Activated naive CD8-positive, alpha-beta T cell (primary cell): Measurements from ENCODE around the gene HAVCR2.
A peak's percentile ranks its signal among the peaks of the same experiment; 100 is the strongest.

Experiments
- H3K27ac Mint-ChIP-seq: one replicate; pipeline ENCODE4 v1.8.0; 2021; ENCODE audit warnings: mixed read lengths
- H3K27me3 Mint-ChIP-seq: one replicate; pipeline ENCODE4 v1.8.0; 2021; ENCODE audit warnings: mixed read lengths
- H3K36me3 Mint-ChIP-seq: one replicate; pipeline ENCODE4 v1.8.0; 2021; ENCODE audit warnings: mixed read lengths
- H3K4me1 Mint-ChIP-seq: one replicate; pipeline ENCODE4 v1.8.0; 2021; ENCODE audit warnings: low read depth, mixed read lengths
- H3K4me3 Mint-ChIP-seq: one replicate; pipeline ENCODE4 v1.8.0; 2021; ENCODE audit warnings: mild to moderate bottlenecking, mixed read lengths
- H3K9me3 Mint-ChIP-seq: one replicate; pipeline ENCODE4 v1.8.0; 2021; ENCODE audit warnings: low read depth, mixed read lengths

HAVCR2 gene

DNA sequence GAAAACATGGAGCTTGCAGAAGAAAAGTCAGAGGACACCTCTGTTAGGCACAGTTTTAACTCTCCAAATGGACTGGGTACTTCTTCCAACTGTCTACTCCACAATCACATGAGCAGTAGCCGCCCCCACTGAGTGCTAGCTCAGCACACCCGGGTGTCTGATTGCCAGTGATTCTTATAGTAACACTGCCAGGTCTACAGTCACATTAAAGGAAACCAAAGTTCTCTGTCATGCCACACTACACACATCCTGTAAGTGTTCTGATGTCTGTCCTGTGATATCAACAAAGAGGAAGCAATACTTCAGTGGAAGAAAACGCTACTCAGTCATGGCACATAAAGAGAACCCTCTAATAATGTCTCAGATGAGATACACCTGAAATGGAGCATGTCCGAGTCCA lies at the start of gene HAVCR2:
Gene HAVCR2 (minus strand): TSS at position 69 of the 400 bp plus-strand sequence. CDS start 61 bp downstream, at position 8.
- Mint-ChIP-seq H3K4me3 (peak within 1 kb of the TSS; percentile 79), H3K9me3 (no peaks in the 10 kb centered on the region), H3K27me3 (no peaks in the 10 kb centered on the region), H3K36me3 (peaks cover 2% of the 10 kb centered on the region), H3K4me1 (peaks cover 50% of the 10 kb centered on the region), H3K27ac (peak within 1 kb of the TSS; percentile 93)

DNA sequence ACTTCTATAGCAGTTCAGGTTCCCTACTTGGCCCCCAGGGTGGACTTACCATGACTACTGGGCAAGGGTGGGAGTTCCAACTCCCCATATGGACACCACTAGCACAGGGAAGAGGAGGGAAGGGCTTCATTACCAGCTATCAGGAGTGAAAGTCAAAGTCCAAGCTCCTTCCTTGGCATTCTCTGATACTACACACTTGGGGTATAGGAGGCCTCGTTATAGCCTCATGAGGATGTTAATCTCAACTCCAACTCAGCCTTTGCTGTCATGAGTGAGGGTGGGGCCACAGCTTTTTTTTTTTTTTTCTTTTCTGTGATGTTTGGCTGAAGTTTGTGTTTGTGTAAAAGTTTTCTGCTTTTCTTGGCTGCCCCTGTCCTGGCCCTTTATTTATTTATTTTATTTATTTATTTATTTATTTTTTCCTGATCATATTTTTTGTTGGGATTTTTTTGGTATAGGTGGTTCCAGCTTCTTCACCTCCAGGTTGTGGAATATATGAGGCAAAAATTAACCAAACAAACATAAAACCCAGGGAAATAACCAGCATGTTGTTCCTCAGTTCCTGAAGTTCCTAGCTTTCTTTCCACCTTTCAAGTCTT lies 48.5 kb upstream of the HAVCR2 start:
- peak overlapping the region; percentile 87 for H3K27ac Mint-ChIP-seq
- H3K27me3 Mint-ChIP-seq: no peaks in the 10 kb centered on the region
- H3K9me3 Mint-ChIP-seq: peaks cover 4% of the 10 kb centered on the region
- no peak overlapping the region for H3K4me3 Mint-ChIP-seq
- peaks cover 76% of the 10 kb centered on the region for H3K4me1 Mint-ChIP-seq
- peaks cover 3% of the 10 kb centered on the region for H3K36me3 Mint-ChIP-seq

DNA sequence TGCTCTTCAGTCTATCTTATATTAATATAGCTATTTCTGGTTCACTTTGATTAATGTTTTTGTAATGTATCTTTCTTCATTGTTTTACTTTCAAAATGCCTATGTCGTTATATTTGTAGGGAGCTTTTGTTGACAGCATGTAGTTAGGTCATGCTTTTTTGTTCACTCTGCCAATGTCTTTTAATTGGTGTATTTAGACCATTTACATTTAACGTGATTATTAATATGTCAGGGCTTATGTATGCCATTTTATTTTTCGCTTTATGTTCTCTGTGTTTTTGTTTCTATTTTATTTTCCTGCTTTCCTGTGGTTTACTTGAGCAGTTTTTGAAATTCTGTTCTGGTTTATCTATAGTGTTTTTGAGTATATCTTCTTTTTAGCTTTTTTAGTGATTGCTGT lies 46.5 kb upstream of the HAVCR2 start:
- peak overlapping the region; percentile 86 for H3K27ac Mint-ChIP-seq
- peaks cover 84% of the 10 kb centered on the region for H3K4me1 Mint-ChIP-seq
- H3K9me3 Mint-ChIP-seq: peaks cover 4% of the 10 kb centered on the region
- H3K27me3 Mint-ChIP-seq: no peaks in the 10 kb centered on the region
- H3K36me3 Mint-ChIP-seq: peaks cover 3% of the 10 kb centered on the region
- H3K4me3 Mint-ChIP-seq: peak overlapping the region; percentile 80

DNA sequence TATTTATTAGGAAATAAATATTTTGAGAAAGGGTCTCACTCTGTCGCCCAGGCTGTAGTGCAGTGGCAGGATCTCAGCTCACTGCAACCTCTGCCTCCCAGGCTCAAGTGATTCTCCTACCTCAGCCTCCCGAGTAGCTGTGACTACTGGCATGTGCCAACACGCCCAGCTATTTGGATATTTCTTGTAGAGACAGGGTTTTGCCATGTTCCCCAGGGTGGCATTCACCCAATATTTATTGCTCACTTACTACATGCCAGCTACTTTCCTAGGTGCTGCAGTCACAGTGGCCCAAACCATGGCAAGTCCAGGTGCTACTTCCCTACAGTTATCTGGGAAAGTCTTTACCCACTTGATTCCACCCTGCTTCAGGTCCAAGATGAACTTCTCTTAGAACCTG lies 42.2 kb upstream of the HAVCR2 start:
- Mint-ChIP-seq H3K4me1 (peaks cover 71% of the 10 kb centered on the region), H3K27ac (peak overlapping the region; percentile 97), H3K36me3 (no peaks in the 10 kb centered on the region)

DNA sequence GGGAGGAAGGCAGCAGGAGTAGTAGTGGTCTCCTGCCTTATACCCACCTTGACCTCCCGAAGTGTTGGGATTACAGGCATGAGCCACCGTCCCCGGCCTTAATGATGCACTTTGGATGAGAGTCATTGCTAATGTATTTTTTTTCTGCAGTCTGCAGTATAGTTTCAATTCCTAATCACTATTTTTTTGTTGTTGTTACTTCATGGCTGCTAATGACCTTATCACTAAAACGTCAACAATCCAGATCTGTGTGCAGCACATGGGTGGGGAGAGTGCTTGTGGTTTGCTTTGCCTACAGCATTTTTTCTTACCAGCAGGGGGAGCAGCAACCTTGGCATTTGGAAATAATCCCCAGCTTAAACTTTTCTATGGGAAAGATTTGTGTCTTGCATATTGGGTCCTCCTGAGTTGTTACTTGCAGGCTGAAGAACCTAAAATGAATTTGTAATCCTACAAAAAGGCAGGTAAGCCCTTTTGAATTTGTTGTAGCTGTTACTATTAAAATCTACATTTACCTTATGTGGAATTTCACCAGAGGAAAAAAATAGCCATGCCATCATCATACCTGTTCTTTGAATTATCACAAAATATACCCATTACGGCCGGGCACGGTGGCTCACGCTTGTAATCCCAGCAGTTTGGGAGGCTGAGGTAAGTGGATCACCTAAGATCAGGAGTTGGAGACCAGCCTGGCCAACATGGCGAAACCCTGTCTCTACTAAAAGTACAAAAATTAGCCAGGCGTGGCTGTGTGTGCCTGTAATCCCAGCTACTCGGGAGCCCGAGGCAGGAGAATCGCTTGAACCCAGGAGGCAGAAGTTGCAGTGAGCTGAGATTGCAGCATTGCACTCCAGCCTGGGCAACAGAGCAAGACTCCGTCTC lies 40.1 kb upstream of the HAVCR2 start:
- H3K27ac Mint-ChIP-seq: peak overlapping the region; percentile 89
- H3K4me3 Mint-ChIP-seq: peak overlapping the region; percentile 33
- peaks cover 59% of the 10 kb centered on the region for H3K4me1 Mint-ChIP-seq
- no peaks in the 10 kb centered on the region for H3K27me3 Mint-ChIP-seq
- H3K9me3 Mint-ChIP-seq: no peaks in the 10 kb centered on the region
- H3K36me3 Mint-ChIP-seq: no peaks in the 10 kb centered on the region

More for the DNA sequence above, 42.2 kb upstream of the HAVCR2 start:
- Mint-ChIP-seq H3K9me3 (no peaks in the 10 kb centered on the region), H3K27me3 (no peaks in the 10 kb centered on the region), H3K4me3 (peak overlapping the region; percentile 43)

DNA sequence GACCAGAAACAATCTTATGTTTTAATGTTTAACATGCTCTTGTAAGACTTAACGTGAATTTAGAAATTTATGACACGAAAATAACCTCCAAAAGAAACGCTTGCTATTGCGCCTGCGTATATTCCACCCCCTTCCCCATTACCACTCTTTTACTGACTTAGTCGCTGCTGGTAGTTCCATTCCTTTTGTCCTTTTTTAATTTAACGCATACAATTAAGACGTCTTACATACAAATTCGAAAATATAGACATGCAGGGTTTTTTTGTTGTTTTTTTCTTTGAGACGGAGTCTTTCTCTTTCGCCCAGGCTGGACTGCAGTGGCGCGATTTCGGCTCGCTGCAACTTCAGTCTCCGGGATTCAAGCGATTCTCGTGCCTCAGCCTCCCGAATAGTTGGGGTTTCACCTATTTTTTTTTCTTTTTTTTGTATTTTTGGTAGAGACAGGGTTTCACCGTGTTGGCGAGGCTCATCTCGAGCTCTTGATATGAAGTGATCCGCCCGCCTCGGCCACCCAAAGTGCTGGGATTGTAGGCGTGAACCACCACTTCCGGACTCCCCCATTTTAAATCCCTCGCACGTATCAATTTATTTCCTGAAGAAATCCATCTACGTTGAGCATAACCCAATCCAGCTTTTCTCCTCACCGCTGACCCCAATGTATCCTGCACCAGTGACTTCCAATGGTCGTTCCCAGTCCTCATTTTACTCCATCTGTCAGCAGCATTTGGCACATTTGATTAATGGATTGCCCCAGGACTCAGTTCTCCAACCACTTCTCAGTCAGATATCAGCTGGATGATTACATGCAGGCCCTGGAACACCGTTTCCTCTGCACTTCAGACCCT lies 34.5 kb upstream of the HAVCR2 start:
- no peaks in the 10 kb centered on the region for H3K9me3 Mint-ChIP-seq
- peaks cover 52% of the 10 kb centered on the region for H3K4me1 Mint-ChIP-seq
- peak overlapping the region; percentile 97 for H3K27ac Mint-ChIP-seq
- H3K36me3 Mint-ChIP-seq: peaks cover 16% of the 10 kb centered on the region
- peak overlapping the region; percentile 94 for H3K4me3 Mint-ChIP-seq
- no peaks in the 10 kb centered on the region for H3K27me3 Mint-ChIP-seq

DNA sequence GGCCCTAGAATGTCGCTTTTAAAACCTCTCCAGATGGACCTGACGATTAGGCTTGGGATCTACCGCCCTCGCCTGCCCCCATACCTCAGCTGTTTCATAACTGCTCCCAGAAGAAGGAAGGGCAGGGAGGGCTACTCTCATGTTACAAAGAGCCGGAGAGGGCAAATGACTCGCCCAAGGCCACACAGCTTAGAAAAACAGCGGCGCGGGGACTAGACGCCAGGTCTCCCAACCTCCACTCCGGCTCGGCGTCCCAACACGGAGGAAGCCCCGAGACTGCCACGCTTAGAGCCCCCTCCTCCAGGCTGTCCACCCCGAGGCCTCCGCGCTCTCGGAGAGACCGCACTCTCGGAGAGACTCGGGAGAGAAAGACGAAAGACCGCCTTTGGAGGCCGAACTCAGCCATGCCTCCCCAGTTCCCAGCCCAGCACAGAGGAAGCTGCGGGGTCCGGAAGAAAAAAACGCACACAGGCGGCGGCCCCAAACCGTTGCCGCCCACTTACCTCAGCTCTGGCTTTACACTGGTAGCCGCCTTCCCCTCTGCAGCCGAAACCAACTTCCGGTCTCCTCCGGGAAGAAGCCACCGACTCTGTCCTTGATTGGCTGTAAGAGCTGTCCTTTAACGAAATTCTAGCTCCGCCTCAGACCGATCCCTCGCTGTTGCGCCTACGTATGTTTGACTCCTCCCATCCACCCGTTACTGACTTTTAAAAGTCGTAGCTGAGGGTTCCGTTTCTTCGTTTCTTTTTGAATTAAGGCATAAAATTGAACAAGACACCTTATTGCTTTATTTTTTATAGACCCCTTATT lies 33.7 kb upstream of the HAVCR2 start, which contains the start of gene MED7:
Gene MED7 (minus strand): TSS at position 549 of the 810 bp plus-strand sequence. CDS start 3,434 bp downstream, outside the sequence.
- H3K27ac Mint-ChIP-seq: peak within 1 kb of the TSS; percentile 97
- H3K36me3 Mint-ChIP-seq: peaks cover 19% of the 10 kb centered on the region
- H3K9me3 Mint-ChIP-seq: no peaks in the 10 kb centered on the region
- peak within 1 kb of the TSS; percentile 94 for H3K4me3 Mint-ChIP-seq
- peaks cover 48% of the 10 kb centered on the region for H3K4me1 Mint-ChIP-seq
- no peaks in the 10 kb centered on the region for H3K27me3 Mint-ChIP-seq

DNA sequence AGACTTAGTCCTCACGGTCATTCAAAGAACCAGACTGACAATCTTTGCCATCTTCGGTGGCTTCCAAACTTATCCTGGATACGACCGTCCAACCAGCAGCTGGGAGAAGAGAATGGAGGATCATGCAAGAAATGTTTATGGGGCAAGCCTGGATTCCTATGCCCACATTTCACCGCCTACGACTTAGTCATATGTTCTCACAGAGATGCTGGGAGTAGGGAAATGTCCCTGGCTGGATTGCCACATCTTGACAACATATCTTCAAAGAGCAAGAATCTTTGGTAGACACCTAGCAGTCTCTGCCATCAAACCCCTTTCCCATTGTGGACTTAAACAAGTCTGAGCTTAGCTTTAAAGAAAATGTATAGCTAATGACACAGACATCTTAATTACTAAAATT lies 28.8 kb upstream of the HAVCR2 start:
- peaks cover 52% of the 10 kb centered on the region for H3K4me1 Mint-ChIP-seq
- H3K27ac Mint-ChIP-seq: no peak overlapping the region
- H3K9me3 Mint-ChIP-seq: no peaks in the 10 kb centered on the region
- H3K4me3 Mint-ChIP-seq: no peak overlapping the region
- peaks cover 21% of the 10 kb centered on the region for H3K36me3 Mint-ChIP-seq
- H3K27me3 Mint-ChIP-seq: no peaks in the 10 kb centered on the region

DNA sequence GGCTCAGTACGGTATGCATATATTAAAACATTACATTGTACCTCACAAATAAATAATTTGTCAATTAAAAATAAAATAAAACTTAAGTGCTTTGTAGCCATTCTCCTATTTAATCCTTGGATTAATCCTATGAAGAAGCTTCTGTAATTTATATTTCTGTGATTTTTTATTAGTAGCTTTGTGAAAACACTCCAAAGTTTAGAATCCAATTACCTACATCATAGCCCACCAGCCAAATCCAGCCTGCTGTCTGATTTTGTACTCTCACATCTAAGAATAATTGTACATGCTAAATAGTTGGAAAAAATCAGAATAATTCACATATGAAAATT lies 23.4 kb upstream of the HAVCR2 start:
- no peaks in the 10 kb centered on the region for H3K27me3 Mint-ChIP-seq
- H3K4me3 Mint-ChIP-seq: no peak overlapping the region
- H3K4me1 Mint-ChIP-seq: peaks cover 29% of the 10 kb centered on the region
- no peaks in the 10 kb centered on the region for H3K36me3 Mint-ChIP-seq
- no peaks in the 10 kb centered on the region for H3K9me3 Mint-ChIP-seq
- H3K27ac Mint-ChIP-seq: no peak overlapping the region

DNA sequence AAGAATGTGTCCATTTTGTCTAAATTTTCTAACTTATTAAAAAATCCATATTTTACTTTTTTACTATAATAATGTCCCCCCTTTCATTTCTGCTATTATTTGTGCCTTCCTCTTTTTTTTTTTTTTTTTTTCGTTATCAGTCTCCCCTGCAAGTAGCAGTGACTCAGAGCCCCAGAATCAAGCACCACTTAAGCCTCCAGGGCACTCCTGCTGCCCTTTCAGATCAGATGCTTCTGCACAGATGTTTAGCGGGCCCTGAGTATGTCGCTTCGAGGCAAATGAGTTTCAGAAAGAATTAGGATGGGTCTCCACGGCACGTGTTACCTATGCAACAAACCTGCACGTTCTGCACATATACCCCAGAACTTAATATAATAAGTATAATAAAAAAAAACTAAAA lies 22.1 kb upstream of the HAVCR2 start:
- Mint-ChIP-seq H3K4me3 (no peak overlapping the region), H3K4me1 (peaks cover 25% of the 10 kb centered on the region), H3K27ac (no peak overlapping the region)

DNA sequence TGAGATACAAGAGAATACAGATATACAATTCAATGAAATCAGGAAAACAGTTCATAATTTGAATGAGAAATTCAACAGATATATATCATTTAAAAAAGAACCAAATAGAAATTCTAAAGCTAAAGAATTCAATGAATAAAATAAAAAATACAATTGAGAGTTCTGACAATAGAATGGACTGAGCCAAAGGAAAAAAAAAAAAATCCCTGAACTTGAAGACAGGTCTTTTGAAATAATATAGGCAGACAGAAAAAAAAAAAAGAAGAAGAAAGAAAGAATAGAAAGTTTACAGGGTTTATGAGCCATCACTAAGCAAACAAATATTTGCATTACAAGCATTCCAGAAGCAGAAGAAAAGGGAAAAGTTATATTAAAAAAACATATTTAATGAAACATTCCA lies 12.9 kb upstream of the HAVCR2 start:
- Mint-ChIP-seq H3K36me3 (peaks cover 8% of the 10 kb centered on the region), H3K27ac (no peak overlapping the region), H3K4me3 (no peak overlapping the region), H3K27me3 (no peaks in the 10 kb centered on the region), H3K9me3 (peaks cover 6% of the 10 kb centered on the region), H3K4me1 (peaks cover 4% of the 10 kb centered on the region)

More for the DNA sequence above, 22.1 kb upstream of the HAVCR2 start:
- no peaks in the 10 kb centered on the region for H3K27me3 Mint-ChIP-seq
- no peaks in the 10 kb centered on the region for H3K9me3 Mint-ChIP-seq
- no peaks in the 10 kb centered on the region for H3K36me3 Mint-ChIP-seq

DNA sequence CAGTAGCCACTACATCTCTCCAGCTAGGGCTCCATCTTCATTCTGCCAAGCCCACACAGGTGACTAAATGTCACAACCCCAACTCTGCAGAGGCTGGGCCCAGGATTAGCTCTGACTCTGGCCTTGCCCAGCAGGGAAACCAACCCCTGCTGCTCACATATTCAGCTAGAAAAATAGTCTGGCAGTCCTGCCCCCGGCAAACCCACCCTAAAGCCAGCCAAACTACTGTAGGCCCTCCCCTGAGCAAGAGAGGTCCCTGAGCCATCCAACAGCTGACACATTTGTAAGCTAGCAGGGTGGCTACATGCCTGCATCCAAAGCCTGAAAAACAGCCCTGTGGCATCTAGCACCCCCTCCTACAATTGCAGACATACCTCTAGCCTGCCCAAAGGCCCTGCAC lies 11.3 kb upstream of the HAVCR2 start:
- Mint-ChIP-seq H3K36me3 (peaks cover 8% of the 10 kb centered on the region), H3K4me3 (no peak overlapping the region), H3K27ac (no peak overlapping the region), H3K9me3 (peaks cover 6% of the 10 kb centered on the region), H3K4me1 (peaks cover 18% of the 10 kb centered on the region), H3K27me3 (no peaks in the 10 kb centered on the region)

DNA sequence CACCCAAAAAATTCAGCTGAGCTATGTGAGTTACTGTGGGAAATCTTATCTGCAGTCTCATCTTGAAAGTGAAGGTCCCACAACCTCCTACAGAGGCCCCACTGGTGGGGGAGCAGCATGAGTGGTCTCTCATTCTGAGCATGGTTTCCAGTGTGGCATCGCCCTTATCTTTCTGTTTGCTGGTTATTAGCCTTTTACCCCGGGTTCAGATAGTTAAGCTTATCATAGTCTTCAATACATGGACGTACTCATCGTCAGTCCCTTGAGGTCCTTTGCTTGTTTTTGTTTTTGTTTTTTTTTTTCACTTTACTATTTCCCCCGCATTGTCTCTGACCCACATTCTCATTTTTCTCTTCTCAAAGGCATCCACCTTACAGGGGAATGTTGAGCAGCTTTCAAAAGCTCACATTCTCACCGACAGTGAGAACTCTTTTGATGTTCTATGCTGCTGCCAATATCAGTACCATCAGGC lies 7.7 kb upstream of the HAVCR2 start:
- H3K27ac Mint-ChIP-seq: peak overlapping the region; percentile 89
- H3K36me3 Mint-ChIP-seq: peaks cover 3% of the 10 kb centered on the region
- peak overlapping the region; percentile 52 for H3K4me3 Mint-ChIP-seq
- H3K9me3 Mint-ChIP-seq: peaks cover 5% of the 10 kb centered on the region
- peaks cover 21% of the 10 kb centered on the region for H3K4me1 Mint-ChIP-seq
- H3K27me3 Mint-ChIP-seq: no peaks in the 10 kb centered on the region

DNA sequence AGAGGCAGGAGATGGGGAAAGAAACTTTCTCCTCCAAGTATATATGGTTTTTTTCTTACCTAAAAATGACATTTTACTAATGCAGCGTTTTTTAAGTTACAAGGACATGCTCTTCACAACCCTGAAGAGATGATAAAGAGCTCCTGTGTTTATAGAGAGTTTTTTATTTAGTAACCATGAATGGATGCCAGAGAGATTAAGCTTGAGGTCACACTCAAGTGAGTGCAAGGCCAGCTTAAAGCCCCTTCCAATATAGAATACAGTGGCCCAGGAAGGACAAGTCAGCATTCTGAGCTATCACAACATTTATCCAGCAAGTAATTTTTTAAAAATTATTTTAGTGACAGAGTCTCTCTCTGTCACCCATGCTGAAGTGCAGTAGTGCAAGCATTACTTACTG lies 6.7 kb upstream of the HAVCR2 start:
- H3K4me3 Mint-ChIP-seq: no peak overlapping the region
- H3K27ac Mint-ChIP-seq: no peak overlapping the region
- no peaks in the 10 kb centered on the region for H3K36me3 Mint-ChIP-seq
- H3K4me1 Mint-ChIP-seq: peaks cover 21% of the 10 kb centered on the region
- H3K9me3 Mint-ChIP-seq: no peaks in the 10 kb centered on the region
- no peaks in the 10 kb centered on the region for H3K27me3 Mint-ChIP-seq
